Ovary (tissue), 3 donors: ENCODE measurements around the gene ZNF513.

Experiments
- EP300 ChIP-seq: sonication (generic); formaldehyde crosslinking; IDR thresholded peaks from one replicate; pipeline ENCODE4 v1.6.1; 2017; ENCODE audit warnings: antibody characterized with exemption
- POLR2A ChIP-seq: fragments of 450-650 bp; IDR thresholded peaks from one replicate; pipeline ENCODE4 v1.6.1; 2017; ENCODE audit warnings: antibody characterized with exemption, mild to moderate bottlenecking, moderate library complexity
- TF ChIP-seq, protein P1 (sequence below), 3 donors: fragments of 450-650 bp in 2 of 3; fragments of 200-600 bp in 1 of 3; IDR thresholded peaks; one replicate each; pipeline versions ENCODE4 v1.5.1 to v1.8.0; 2016 to 2022; ENCODE audit warnings: antibody characterized with exemption in 3 of 3, mild to moderate bottlenecking in 1 of 3
- donor health status: DM: no; HTN: no; CAD: no.

DNA sequence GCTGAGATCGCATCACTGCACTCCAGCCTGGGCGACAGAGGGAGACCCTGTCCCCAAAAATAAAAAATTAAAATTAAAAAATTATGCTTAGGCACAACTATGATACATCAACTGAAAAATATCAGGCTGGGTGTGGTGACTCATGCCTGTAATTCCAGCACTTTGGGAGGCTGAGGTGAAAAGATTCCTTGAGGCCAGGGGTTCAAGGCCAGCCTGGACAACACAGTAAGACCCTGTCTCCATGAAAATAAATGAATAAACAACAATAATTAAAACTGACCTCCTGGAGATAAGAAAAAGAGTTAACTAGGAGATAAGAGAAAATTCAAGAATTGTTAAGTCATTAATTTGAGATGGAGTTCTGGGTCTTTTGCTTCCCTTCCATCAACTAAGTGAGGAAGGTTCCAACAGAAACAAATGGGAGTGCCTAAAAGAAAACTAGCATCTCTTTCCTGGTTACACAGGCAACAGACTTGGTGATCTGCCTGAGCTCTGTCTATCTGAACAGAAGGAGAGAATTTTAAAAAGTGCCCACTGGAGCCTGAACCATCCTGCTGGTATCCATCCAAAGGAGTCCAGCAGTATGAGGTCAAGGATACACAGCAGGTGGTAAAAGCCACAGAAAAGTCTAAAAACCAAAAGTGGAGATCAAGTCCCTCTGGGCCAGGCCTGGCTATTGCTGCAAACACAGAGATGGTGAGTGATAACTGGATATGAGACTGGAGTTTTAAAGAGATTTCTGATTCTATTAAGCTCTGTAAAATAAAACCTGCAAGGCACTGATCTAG, 20.0 kb upstream of the ZNF513 start:
- TF ChIP-seq, protein P1, sequence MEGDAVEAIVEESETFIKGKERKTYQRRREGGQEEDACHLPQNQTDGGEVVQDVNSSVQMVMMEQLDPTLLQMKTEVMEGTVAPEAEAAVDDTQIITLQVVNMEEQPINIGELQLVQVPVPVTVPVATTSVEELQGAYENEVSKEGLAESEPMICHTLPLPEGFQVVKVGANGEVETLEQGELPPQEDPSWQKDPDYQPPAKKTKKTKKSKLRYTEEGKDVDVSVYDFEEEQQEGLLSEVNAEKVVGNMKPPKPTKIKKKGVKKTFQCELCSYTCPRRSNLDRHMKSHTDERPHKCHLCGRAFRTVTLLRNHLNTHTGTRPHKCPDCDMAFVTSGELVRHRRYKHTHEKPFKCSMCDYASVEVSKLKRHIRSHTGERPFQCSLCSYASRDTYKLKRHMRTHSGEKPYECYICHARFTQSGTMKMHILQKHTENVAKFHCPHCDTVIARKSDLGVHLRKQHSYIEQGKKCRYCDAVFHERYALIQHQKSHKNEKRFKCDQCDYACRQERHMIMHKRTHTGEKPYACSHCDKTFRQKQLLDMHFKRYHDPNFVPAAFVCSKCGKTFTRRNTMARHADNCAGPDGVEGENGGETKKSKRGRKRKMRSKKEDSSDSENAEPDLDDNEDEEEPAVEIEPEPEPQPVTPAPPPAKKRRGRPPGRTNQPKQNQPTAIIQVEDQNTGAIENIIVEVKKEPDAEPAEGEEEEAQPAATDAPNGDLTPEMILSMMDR (IDR thresholded peaks at IDR 0.05): no peak
- TF ChIP-seq POLR2A (no peak), EP300 (no peak)
